HuH-7 (cell line): ENCODE data around the gene C1QTNF9B.

Experiments used
- DNase-seq: peaks from one replicate; pipeline ENCODE4 v3.0.0; 2011; ENCODE audit warnings: low spot score

Gene C1QTNF9B

DNA sequence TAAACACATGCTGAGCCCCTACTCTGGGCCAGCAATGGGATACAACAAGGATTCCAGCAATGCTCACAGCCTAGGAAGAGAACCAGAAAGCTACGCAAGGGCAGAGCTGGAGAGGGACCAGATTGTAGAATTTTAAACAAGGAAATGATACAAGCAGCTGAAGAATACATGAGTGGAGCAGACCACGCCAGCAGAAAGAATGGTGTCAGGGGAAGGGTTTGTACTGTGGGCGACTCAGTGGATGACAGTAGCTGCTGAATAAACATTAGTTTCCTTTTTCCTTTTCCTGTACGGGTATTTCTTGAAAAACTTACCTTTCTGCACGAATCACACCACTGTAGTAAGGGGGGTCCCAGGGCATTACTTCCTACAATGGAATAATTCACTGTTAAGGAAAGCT lies 38.8 kb downstream of the C1QTNF9B start:
- DNase-seq = no peak

DNA sequence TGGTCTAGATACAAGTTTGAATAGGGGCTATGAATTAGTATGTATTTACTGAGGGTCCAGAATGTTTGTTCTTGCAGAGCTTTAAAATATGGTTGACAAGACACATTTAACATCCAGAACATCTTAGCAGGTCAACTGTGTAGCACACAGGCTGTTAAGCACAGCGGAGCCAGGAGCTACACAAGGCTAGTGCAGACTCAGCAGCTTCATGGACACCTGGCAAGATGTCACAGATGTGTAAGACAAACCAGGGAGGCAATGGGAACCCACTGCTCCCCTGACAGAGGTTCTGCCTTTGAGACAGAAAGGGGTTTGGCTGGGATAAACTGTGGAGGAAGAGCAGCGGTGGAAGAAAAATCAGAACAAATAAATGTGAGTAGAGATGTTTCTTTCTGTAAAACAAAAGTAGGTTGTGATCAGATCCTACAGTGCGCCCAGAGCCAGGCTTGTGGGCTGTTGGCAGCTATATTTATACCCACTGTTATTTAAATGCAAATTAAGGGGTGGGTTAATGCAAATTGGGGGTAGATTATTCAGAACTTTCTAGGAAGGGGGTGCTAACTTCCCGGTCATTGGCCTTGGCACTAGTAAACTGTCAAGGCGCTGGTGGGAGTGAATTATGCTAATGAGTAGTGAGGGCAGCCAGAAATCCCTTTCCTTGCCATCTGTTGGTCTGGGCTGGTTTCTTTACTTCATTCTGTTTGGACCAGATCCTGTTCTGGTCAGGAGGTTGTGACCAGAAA lies 41.1 kb downstream of the C1QTNF9B start:
- DNase-seq = no peak

DNA sequence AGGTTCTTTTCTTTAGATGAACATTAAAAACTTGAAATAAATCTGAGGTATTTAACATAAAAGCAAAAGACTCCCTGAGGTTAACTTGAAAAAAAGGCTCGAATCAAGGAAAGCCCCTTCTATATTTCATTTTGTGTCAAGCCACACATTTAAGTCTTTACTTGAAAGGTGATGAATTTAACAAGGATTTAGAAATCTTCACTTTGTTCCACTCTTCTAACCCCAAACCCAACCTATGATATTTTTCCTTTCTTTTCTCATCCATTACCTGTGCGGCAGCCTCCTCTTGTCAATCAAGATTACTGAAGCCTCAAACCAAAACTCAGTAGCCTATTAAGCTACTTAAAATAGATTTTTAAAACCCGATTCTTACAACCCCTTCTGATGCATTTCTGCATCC lies 41.9 kb downstream of the C1QTNF9B start:
- no peak for DNase-seq

DNA sequence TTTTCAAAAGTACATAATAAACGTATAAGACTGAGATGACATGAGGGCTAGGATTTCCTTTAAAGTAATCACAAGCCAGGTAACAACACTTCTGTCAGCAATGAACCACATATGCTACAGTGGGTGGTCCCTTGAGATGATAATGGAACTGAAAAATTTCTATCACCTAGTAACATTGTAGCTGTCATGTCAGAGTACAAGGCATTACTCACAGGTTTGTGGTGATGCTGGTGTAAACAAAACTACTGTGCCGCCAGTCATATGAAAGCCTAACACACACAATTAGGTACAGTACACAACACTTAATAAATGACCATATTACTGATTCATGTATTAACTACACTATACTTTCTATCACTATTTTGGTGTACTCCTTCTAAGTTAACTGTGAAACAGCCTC lies 45.0 kb downstream of the C1QTNF9B start:
- DNase-seq = no peak

DNA sequence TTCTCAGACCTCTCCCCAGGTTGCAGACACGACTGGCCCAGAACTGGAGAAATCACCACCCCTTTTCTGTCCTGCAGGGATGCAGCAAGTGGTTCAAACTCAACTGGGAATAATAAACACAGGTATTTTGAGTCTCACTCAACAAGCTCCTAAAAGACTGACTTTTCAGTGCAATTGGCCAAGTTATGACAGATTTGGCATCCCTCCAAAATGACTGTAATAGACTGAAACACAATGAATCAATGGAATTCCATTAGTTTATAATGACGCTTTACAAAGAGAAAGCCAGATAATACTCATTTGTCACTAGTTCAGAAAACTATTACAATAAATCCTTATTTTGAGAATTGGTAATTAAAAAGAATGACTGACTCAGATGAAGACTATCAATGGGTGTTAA lies 46.2 kb downstream of the C1QTNF9B start:
- DNase-seq = no peak

DNA sequence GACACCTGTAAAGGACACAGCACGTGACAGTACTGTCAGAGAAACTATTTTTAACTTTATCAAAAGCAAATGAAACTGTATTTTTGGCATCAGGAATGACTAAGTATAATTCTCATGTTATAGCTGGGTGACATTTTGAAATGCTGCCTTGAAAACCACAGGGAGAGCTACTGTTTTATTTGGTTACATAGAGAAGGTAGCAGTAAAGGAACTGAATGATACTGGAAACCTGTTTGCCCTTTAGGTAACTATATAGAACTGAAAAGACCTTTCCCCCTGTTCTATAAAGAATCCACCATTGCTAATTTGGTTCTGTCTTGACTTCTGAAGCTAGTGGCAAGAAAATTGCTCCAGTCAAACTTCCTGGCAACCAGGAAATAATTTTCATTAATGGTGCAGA lies 47.2 kb downstream of the C1QTNF9B start:
- DNase-seq = no peak

DNA sequence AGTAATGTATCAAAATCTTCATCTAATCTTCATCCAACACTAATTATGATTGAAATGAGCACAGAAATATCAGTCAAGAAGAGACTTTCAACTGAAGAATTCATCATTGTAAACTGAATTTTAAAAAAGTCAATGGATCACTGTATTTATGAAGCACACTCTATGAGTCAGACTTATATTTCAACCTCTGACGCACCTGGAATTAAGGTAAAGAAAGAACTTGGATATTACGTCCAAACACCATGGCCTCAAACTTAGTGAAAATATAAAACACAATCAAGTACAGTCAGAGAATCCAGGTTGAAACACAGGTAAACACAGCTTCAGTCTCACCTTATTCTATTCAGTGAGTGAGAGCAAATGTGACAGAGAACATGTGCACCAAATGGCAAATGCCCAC lies 47.6 kb downstream of the C1QTNF9B start:
- no peak for DNase-seq

DNA sequence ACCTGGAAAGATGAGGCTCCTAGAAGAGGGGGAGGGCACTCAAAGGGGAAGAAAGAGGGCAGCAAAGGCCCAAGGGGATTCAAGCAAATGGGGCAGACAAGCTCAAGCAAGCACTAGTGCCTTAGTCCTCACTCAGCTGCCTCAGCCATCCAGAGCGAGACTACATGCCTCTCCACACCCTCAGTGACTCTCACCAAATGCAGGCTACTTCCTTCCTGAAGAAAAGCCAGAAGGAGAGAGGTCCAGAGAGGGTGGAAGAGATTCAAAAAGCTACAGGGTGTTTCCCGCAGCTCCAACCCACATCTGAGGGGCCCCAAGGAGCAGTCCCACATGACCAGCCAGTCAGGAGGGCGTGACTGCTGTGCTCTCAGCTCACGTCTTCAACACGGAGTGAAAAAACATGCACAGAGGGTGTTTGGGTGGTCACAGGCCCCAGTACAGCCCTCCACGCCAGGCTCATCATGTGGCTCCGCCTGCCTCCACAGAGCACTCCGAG lies 48.6 kb downstream of the C1QTNF9B start:
- no peak for DNase-seq

DNA sequence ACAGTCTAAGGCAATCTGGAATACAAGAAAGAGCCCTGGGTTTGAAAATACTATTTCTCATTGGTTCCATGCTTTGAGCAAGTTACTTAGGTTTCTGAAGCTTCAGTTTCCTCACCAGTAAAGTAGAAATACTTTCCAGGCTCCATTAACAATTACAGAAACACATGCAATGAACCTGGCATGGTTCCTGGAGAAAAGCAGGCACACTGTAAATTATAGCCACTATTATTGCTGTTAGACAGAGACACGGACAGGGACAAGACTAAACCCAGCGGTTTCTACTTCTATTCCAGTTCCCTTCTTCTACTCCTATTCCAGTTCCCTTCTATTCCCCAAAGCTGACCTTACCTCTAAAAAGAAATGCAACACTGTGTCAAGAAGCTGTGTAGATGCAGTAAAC lies 49.3 kb downstream of the C1QTNF9B start:
- DNase-seq = no peak

DNA sequence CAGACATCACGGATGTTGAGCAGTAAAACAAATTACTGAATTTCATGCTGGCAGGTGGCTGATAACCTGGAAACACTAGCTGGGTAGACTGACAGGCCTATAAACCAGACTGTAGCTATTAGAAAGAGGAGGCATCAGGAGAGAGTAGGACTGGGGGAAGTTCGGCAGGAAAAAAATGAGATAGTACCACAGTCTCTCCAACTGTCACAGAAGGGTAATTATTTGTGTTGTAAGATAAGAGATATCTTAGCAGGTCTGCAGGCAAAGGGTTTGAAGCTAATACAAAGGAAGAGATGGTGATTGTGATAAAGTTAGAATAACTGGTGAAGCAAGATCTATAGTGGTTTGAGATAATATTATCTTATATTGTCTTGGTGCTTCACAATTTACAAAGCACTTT lies 49.8 kb downstream of the C1QTNF9B start:
- DNase-seq = no peak

DNA sequence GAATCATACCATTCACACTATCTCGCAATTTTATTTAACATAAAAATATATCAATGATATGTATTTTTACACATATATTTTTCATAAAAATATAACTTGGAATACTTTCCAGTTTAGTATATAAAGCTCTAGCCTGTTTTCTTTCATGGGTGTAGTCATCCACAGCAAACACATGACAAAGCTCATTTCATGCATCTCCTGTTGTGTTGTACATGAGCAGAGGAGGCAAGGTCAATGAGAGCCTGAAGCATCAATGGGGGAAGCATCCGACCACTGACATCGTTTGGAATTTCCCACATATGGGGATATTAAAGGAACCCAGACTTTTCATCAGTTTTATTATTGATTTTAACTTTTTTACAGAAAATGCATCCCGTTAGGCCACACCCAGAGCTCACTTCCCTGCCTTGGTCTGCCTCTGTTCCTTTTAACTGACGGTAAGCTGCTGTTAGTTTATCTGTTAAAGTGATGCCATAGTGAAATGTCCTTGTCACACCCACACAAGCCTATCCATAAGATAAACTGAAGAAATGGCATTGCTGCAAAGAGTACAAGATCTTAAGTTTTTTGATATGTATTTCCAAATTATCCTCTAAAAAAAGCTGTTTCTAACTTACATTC lies 52.1 kb downstream of the C1QTNF9B start:
- DNase-seq = no peak

DNA sequence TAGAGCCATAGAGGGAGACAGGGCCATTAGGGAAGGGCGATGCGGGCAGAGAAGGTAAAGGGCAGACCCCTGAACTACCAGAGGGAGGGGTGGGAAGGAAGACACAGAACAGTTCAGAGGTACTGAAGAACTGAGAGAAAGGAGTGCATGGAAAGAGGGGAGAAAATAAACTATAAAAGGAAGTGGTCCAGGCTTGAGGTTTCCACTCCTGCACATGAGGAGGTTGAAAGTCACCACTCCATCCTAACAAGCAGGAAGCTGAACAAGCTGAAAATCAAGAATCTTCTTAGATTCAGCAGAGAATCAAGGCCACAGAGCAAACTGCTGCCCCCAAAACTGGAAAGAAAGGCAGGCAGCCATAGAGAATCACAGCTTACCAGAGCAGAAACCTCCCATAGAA lies 53.2 kb downstream of the C1QTNF9B start:
- no peak for DNase-seq

DNA sequence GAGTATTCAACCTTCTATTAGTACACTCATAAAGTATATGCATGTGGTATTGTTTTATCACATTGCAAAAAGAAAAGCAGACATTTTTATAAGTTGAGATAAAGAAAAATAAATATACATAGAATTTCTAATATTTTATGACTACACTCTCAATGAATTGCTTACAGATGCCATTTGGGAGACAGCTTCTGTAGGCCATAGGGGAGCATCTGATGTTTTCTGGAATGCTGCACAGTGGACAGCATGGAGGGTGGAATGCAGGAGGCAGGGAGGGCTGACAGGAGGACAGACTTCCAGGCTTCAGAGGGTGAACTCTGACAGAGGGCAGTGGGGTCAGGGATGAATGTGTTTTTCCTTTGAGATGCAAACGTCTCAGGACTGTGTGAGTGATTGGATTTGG lies 53.9 kb downstream of the C1QTNF9B start:
- DNase-seq = no peak

DNA sequence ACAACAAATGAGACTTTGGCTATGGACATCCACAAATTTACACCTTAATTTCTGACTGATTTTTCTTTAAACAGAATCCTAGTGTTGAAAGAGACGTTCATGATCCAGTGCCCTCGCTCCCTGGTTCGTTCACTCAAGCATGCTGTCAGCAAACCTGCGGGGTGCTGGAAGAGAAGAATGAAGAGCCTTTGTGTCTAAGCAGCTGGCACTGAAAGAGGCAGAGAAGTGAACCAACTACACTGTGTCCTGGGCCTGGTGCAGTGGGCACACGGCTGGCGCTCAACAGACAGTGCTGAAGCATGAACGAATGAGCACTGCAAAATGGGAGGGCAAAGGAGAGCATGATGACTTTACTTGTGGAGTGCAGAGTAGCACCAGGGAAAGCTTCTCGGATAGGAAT lies 54.9 kb downstream of the C1QTNF9B start:
- DNase-seq = no peak
